H1 (cell line): Measurements from ENCODE around the gene STX10. TPM values are rescaled to one million over a fixed set of nuclear protein-coding genes. Genes with fewer than 3 reads are reported as not detected.

Source experiments
- BCL11A ChIP-seq, 2 experiments: IDR thresholded peaks; one replicate each; pipeline ENCODE4 v1.6.1; 2011; ENCODE audit warnings: low read depth in 2 of 2, low read length in 2 of 2, mild to moderate bottlenecking in 2 of 2
- BRCA1 ChIP-seq: IDR thresholded peaks from 2 replicates; pipeline ENCODE4 v1.6.1; 2012; ENCODE audit warnings: low read depth, low read length, improper control_type of control experiment
- CEBPB ChIP-seq: IDR thresholded peaks from 2 replicates; pipeline ENCODE4 v1.6.1; 2012; ENCODE audit warnings: low read depth, low read length
- CHD1 ChIP-seq: IDR thresholded peaks from 2 replicates; pipeline ENCODE4 v1.6.1; 2012; ENCODE audit warnings: low read depth, low read length, improper control_type of control experiment
- CTBP2 ChIP-seq: IDR thresholded peaks from 2 replicates; pipeline ENCODE4 v1.7.0; 2011; ENCODE audit warnings: borderline replicate concordance, mild to moderate bottlenecking, moderate library complexity, mixed read lengths, low read length; ENCODE audit not compliant: insufficient read depth, insufficient read length
- E2F6 ChIP-seq: IDR thresholded peaks from 2 replicates; pipeline ENCODE4 v1.6.1; 2012; ENCODE audit warnings: inconsistent platforms
- EP300 ChIP-seq, 2 experiments: IDR thresholded peaks; 1 replicate in 1 of 2; 2 replicates in 1 of 2; pipeline ENCODE4 v1.6.1; 2011 to 2012; ENCODE audit warnings: low read depth in 2 of 2, low read length in 2 of 2, mild to moderate bottlenecking in 2 of 2, borderline replicate concordance in 1 of 2, inconsistent platforms in 1 of 2, moderate library complexity in 1 of 2
- GABPA ChIP-seq: IDR thresholded peaks from 2 replicates; pipeline ENCODE4 v1.6.1; 2011; ENCODE audit warnings: mild to moderate bottlenecking, low read length, moderate library complexity, borderline replicate concordance; ENCODE audit not compliant: insufficient read depth
- HDAC2 ChIP-seq, 2 experiments: fragments of 300-600 bp in 1 of 2; sonication (generic) in 1 of 2; IDR thresholded peaks; 2 replicates each; pipeline ENCODE4 v1.6.1; 2011 to 2012; ENCODE audit warnings: low read depth in 2 of 2, low read length in 2 of 2, mild to moderate bottlenecking in 2 of 2, moderate library complexity in 2 of 2, borderline replicate concordance in 1 of 2, inconsistent platforms in 1 of 2
- HDAC6 ChIP-seq: IDR thresholded peaks from one replicate; pipeline ENCODE4 v1.7.1; 2012; ENCODE audit warnings: low read depth, mild to moderate bottlenecking, inconsistent platforms, low read length, moderate library complexity
- KDM4A ChIP-seq: IDR thresholded peaks from one replicate; pipeline ENCODE4 v1.7.1; 2012; ENCODE audit warnings: low read depth, mild to moderate bottlenecking, moderate library complexity, low read length, inconsistent platforms; ENCODE audit not compliant: severe bottlenecking
- NRF1 ChIP-seq: IDR thresholded peaks from 2 replicates; pipeline ENCODE4 v1.6.1; 2011; ENCODE audit warnings: mild to moderate bottlenecking, low read depth, low read length, improper control_type of control experiment
- POU5F1 ChIP-seq: IDR thresholded peaks from 2 replicates; pipeline ENCODE4 v1.6.1; 2011; ENCODE audit warnings: low read depth, mild to moderate bottlenecking, low read length, moderate library complexity
- RFX5 ChIP-seq: IDR thresholded peaks from 2 replicates; pipeline ENCODE4 v1.6.1; 2011; ENCODE audit warnings: low read depth, low read length, improper control_type of control experiment, borderline replicate concordance
- SIN3A ChIP-seq, 2 experiments: IDR thresholded peaks in 1 of 2; conservative IDR thresholded peaks in 1 of 2; 2 replicates each; pipeline ENCODE4 v1.6.1; 2011 to 2012; ENCODE audit warnings: low read length in 2 of 2, improper control_type of control experiment in 1 of 2, low read depth in 1 of 2, mild to moderate bottlenecking in 1 of 2
- SRF ChIP-seq: IDR thresholded peaks from 2 replicates; pipeline ENCODE4 v1.6.1; 2011; ENCODE audit warnings: mild to moderate bottlenecking, low read depth, low read length, moderate library complexity
- SUZ12 ChIP-seq: fragments of 200-600 bp; sonication (generic); IDR thresholded peaks from 2 replicates; pipeline ENCODE4 v1.6.1; 2012; ENCODE audit warnings: mild to moderate bottlenecking, inconsistent platforms, low read length, moderate library complexity, mixed read lengths
- TBP ChIP-seq: IDR thresholded peaks from 2 replicates; pipeline ENCODE4 v1.6.1; 2011; ENCODE audit warnings: low read depth, low read length, improper control_type of control experiment
- TCF12 ChIP-seq: IDR thresholded peaks from 2 replicates; pipeline ENCODE4 v1.6.1; 2011; ENCODE audit warnings: low read depth, mild to moderate bottlenecking, low read length
- ZNF274 ChIP-seq: IDR thresholded peaks from 2 replicates; pipeline ENCODE4 v1.7.0; 2012; ENCODE audit warnings: low read length, borderline replicate concordance; ENCODE audit errors: extremely low read depth
- polyA plus RNA-seq, 7 experiments: library from polyadenylated mRNA; depleted of rRNA in 3 of 7; stranded (reverse) in 5 of 7; unstranded in 2 of 7; fragments of >200 nt in 5 of 7; fragments of 200-250 nt in 2 of 7; gene quantifications; 1 replicate in 5 of 7; 2 replicates in 1 of 7; 4 replicates in 1 of 7; pipeline versions ENCODE4 v1.2.1 to v1.2.3, GENCODE V29; 2011 to 2013; ENCODE audit warnings: missing spikeins in 2 of 7, mixed read lengths in 2 of 7
- total RNA-seq: library from RNA; stranded (reverse); fragmentation: NEBNext Ultra II Directional; extraction: Animal tissue kit (Norgen Biotek cat#: 25700); gene quantifications from 2 replicates; pipeline ENCODE4 v1.2.1, GENCODE V29; 2021
- TF ChIP-seq, protein P1 (sequence below): IDR thresholded peaks from 2 replicates; pipeline ENCODE4 v1.6.1; 2012; ENCODE audit warnings: low read length, inconsistent platforms

The STX10 gene
- total and polyA plus RNA-seq, 2 of the 8 experiments (the other 6 are each of a cell fraction or from before 2014, with no cell fraction given): 53.0 to 80.1 TPM

GRCh38 chr19:13117772-13118423, 32.3 kb downstream of the STX10 start, which contains the start of gene NACC1 (continued):
- no peak for TF ChIP-seq GABPA
- no peak for TF ChIP-seq BRCA1
- no peak for TF ChIP-seq NRF1
- no peak for TF ChIP-seq ZNF274
- TF ChIP-seq BCL11A (IDR thresholded peaks at IDR 0.05; ENCODE audit: low read depth in 2 of 2, low read length in 2 of 2): no peak
- peak; percentile 90 for TF ChIP-seq SRF
- no peak for TF ChIP-seq CHD1
- TF ChIP-seq SUZ12: no peak
- TF ChIP-seq HDAC6: no peak
- TF ChIP-seq, protein P1, sequence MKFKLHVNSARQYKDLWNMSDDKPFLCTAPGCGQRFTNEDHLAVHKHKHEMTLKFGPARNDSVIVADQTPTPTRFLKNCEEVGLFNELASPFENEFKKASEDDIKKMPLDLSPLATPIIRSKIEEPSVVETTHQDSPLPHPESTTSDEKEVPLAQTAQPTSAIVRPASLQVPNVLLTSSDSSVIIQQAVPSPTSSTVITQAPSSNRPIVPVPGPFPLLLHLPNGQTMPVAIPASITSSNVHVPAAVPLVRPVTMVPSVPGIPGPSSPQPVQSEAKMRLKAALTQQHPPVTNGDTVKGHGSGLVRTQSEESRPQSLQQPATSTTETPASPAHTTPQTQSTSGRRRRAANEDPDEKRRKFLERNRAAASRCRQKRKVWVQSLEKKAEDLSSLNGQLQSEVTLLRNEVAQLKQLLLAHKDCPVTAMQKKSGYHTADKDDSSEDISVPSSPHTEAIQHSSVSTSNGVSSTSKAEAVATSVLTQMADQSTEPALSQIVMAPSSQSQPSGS: no peak
- TF ChIP-seq EP300 (IDR thresholded peaks at IDR 0.05; ENCODE audit: borderline replicate concordance in 1 of 2, low read depth in 2 of 2, low read length in 2 of 2): peak in 1 of 2 experiments; percentile 13; a peak in 1 of 3 replicates
- no peak for TF ChIP-seq RFX5
- TF ChIP-seq TBP: peak; percentile 11; the same call in 1 of the 2 replicates
- TF ChIP-seq CTBP2: no peak
- no peak for TF ChIP-seq TCF12
- no peak for TF ChIP-seq CEBPB
- TF ChIP-seq E2F6: no peak
- TF ChIP-seq KDM4A: no peak
- no peak for TF ChIP-seq HDAC2 (IDR thresholded peaks at IDR 0.05; ENCODE audit: borderline replicate concordance in 1 of 2, low read depth in 2 of 2, low read length in 2 of 2)
- peak in 1 of 2 experiments; percentile 50; a peak in 1 of 4 replicates for TF ChIP-seq SIN3A (conservative IDR thresholded peaks at IDR 0.05 in 1 of 2, IDR thresholded peaks at IDR 0.05 in 1 of 2; ENCODE audit: low read depth in 1 of 2, low read length in 2 of 2)
- no peak for TF ChIP-seq POU5F1
